ENCODE data around the gene RPP21.

DNA sequence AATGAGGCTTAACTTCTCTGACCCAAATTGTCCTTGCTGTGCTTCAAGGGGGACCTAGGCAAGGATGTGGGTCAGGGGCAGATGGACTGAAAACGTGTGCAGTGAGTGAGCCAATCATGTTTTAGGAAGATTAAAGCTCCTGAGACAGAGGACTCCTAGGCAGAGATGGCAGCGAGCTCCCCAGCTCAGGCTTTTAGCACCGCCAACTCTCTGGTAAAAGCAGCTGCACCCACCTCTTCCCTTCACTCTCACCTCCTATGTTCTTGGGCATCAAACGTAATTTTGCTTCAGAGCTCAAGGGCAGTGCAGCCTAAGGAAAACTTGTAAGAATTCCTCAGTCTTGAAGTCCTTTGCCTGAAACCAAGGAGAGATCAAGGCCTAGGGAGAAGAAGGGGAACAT is 10.3 kb downstream of the RPP21 start:
- TF ChIP-seq, protein P1, sequence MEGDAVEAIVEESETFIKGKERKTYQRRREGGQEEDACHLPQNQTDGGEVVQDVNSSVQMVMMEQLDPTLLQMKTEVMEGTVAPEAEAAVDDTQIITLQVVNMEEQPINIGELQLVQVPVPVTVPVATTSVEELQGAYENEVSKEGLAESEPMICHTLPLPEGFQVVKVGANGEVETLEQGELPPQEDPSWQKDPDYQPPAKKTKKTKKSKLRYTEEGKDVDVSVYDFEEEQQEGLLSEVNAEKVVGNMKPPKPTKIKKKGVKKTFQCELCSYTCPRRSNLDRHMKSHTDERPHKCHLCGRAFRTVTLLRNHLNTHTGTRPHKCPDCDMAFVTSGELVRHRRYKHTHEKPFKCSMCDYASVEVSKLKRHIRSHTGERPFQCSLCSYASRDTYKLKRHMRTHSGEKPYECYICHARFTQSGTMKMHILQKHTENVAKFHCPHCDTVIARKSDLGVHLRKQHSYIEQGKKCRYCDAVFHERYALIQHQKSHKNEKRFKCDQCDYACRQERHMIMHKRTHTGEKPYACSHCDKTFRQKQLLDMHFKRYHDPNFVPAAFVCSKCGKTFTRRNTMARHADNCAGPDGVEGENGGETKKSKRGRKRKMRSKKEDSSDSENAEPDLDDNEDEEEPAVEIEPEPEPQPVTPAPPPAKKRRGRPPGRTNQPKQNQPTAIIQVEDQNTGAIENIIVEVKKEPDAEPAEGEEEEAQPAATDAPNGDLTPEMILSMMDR (conservative IDR thresholded peaks at IDR 0.05), result no peak
- TF ChIP-seq ZFX (IDR thresholded peaks at IDR 0.05), result no peak
